NCI-H2107 treated with DMSO at 0.1 percent for 48 hours (cell line): Measurements from ENCODE around the gene DMAP1.

Experiments used
- DNase-seq: peaks from one replicate; lab custom pipeline; 2025; ENCODE audit not compliant: unreplicated experiment; lab: John Stamatoyannopoulos, UW

The DMAP1 gene

DNA sequence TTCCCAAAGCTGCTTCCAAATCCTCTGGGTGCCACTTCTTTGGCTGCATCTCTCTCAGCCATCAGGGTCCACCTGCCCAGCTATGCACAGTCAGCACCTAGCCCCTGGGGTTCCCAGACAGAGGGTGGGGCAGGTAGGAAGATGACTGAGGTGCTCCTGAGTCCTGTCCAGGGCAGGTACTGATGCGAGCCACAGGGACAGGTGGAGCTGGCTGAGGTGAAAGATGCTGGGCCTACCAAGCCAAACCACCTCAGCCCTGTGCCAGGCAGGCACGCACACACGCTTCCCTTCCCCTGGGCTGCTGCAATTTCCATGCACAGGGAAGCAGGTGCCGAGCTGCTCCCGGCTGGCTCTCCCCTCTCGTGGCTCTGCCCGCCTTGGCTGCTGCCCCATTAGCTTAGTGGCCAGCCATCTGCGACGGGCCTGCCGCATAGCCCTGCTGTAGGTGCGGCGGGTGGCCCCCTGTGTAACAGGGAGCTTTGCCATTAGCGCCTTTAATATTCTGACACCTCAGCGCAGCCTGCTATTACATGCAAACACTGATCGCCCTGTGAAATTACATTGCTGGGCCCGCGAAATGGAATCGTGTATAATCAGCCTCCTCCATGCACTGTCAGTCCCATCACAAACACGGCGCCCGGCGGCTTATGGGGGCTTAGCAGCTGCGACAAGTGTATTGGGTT, 38.9 kb downstream of the DMAP1 start:
- no peak for DNase-seq

DNA sequence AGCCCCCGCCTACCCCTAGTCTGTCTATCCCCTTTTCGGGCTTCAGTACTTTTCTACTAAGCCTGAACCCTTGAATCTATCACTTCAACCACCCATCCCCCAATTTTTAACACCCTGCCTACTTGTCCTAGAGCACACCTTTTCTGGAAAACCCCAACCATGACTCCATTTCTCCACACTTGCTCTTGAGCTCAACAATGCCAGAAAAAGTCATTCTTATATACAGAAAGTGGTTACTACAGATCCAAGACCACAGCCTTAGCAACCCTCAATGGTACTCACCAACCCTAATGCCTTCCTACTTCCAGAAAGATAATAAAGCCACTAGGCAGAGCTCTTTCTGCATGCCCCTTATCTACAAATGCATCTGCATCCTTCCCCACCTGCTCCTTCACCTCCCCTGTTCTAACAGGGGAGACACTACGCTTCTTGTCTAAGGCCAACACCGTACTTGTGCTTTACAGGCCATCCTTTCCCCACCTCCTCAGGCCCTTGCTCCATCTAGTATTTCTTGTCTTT, 41.2 kb downstream of the DMAP1 start:
- DNase-seq: no peak

DNA sequence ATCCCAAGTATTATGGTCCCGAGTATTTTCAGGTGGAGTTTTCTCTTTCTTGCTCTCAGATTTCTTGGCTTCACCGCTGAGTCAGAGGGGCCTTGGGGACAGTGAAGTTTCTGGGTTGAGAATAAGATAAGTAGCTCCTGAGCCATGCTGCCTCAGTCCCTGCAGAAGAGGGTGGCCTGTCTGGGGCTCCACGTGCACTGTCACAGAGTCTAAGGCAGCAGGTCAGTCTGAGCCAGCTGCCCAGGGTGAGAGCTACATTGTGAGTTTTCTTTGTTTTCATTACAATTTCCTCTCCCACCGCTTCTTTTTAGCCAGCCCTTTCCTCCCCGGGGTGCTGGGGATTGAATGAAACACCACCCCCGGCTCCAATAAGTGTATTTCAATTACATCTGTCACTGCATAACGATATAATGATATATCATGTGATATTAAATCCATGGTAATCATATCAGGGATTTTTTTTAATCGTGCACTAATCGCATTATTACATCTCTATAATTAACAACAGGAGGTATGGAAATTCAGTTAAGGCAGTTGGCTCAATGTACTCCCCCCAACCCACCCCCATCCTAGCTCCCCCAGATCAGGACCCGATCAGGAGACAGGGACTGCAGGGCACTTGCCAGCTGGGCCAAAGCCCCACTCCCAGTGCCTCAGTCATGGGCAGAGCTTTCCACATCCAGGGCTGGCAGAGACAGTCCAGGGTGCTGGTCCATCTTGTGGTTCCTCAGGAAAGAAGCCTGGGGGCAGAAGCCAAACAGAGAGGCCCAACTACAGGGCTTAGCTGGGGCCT, 43.7 kb downstream of the DMAP1 start:
- no peak for DNase-seq

DNA sequence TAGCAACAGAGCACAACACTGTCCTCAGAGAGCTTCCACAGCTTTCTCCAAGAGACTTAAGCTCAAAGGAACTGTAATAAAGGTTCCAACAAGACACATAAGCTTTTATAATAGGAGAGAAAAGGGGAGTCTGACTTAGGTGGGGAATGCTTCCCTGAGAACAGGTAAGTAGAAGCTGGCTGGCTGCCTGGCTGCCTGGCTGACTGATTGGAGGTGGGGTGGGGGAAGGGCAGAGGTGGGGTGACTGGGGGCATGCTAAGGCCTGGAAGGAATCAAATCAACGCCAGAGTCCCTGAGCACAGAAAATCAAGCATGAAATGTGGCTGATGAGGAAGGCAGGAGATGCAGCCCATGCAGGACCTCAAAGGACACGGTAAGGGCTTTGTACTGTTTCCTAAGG, 45.8 kb downstream of the DMAP1 start:
- no peak for DNase-seq

DNA sequence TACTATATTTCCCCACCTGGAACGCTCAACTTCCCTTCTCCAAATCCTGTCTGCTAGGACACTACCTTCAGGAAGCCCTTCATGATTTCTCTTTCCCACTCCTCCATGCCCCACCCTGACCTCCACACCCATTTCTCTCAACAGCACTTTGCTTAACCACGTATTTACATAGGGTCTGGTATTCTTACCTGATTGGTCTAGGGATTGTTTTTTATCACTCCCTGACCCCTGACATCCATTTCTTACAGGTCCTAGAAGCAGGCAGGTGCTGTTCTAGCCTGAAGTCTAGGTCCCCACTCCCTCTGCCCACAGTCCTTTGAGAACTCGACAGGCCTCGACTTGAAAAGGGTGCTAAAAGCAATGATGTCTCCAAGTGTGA, 47.5 kb downstream of the DMAP1 start:
- DNase-seq: no peak

DNA sequence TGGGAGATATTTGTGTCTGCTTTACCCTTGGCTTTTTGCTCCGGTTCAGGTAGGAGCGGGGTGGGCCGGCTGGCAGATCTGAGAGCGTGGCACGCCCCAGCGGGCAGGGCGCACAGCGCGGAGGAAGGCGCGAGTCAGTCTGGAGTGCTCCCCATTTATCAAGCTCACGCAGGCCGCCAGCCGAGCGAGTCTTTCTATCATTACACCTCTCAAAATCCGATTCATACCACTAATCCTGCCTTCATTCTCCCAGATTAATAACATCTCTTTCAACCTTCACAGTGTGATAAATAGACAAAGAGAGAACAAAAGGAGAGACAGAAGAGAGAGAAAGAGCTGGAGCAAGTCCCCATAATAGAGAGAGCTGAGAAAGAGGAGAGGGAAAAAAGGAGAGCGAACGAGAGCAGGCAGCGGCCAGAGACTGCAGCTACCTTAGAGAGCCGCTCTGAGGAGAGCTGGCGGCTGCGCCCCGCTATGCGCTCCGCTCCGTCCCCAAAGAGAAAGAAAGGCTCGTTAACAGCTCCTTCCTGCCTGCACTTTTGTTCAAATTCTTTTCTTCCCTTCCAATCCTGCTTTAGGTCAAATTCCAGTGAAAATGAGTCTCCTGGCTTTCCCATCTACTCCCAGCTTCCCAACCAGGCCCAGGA, 48.0 kb downstream of the DMAP1 start:
- DNase-seq: no peak

DNA sequence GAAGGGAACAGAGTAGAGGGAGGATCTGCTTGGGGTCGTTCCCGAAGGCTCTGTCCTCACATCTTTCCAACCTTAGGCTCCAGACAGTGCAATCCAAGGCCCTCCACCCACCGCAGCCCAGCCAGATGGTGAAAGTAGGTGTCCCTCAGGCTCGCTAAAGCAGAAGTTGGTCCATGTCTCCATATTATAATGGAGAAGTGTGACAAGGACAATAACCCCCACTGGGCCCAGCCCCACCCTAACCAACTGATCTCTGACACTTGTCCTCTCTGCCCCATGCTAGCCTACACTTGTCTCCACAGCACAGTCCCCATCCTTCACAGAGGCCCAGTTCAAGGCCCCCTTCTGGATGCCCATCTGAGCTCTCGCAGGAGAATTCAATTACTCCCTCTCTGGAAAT, 48.7 kb downstream of the DMAP1 start:
- DNase-seq: no peak

DNA sequence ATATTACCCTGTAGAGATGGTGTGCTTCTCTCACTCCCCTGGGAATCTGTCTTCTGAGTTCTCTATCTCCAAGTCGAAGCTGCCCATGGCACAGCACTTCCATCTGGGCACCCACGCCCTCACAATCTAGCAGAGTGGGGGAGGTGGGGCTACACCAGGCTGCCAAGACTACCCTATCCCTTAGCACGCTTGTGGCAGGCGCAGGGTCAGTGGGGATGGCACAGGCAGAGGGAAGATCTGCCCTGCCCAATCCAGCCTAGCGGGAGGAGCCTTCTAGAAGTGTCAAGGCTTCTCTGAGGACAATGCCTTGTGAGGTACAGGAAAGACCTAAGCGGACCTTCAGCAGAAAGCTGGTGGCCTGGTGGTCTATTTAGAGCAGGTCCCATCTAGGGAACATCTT, 49.1 kb downstream of the DMAP1 start:
- no peak for DNase-seq

DNA sequence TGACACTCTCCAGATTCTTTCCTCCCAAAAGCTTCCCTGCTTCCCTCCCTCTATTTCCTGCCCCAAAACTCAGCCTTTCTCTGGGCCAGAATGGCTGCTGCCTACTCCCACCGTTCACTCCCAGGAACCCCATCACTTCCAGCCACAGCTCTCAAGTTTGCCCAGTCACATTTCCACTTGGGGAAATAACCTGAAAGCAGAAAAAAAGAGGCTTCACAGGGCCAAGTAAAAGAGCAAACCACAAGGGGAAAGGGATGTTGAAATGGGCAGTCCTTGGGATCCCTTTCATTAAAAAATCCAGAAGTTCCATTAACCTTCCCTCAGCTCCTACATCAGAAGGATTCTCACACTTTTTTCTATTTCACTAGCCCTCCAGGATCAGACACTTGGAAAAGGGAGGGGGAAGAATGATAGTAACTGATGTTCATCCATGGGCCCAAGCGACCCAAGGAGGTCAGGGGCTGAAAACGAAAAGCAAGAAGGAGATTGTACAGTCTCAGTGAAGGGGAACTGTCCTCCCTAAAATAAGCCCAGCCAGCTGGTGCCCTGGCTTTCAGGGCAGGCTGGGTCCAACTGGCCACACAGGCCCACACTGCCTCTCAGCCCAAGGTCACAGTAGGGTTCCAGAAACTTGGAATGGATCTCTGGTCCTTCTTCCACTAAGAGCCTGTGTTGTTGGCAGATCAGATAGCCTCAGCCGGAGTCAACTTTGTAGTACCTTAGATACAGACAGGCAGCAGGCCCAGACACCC, 49.7 kb downstream of the DMAP1 start:
- no peak for DNase-seq

DNA sequence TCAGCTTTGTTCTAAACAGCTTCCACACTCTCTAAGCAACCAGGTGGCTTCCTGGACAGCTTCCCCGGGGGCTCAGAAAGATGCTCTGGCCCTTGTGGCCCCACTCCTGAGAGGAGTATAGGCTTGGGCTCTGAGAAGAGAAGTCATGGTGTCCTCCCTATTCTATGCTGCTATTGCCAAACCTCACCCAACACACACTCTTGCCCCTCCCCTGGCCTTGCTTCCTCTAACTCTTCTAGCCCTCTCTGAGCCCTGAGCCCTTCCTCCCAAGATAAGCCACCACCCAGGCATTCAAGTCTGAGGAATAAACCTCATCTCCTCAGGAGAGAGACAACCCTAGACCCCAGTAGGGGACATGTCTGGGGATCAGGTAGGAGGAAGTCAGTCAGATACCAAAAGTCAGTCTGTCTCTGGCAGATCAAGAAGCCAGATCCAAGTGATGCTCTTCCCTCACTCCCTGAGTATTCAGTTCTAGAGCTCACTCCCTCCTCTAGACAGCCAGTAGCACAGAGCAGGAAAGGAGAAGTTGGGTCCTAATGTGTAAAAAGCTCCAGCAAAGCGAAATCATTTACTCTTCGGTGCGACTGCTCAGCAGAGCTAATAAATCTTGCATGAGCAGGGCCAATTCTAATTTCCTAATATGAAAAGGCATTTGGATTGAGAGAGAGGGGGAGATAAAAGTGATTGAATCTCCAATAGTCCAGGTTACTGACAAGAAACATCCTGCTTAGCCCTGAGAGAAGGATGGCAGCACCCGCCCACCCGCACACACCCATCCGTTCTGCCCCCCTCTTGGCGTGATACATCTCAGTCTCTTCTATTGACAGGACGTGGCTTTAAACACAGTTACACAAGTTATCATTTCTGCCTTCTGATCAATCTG, 50.5 kb downstream of the DMAP1 start:
- no peak for DNase-seq

DNA sequence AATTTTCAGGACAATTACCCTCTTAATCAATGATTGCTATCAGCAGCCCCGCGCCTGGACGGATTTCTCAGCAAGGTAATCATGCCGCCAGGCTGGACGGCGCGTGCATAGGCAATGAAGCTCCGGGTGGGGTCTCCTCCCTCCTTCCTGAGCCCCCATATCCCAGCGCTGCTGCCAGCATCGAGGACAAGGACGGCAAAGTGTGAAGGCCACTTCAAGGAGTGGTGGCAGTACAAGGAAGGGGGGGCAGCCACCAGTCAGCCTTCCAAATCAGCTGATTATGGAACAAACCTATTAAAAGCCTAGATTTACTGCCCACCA, 51.1 kb downstream of the DMAP1 start:
- DNase-seq: no peak

DNA sequence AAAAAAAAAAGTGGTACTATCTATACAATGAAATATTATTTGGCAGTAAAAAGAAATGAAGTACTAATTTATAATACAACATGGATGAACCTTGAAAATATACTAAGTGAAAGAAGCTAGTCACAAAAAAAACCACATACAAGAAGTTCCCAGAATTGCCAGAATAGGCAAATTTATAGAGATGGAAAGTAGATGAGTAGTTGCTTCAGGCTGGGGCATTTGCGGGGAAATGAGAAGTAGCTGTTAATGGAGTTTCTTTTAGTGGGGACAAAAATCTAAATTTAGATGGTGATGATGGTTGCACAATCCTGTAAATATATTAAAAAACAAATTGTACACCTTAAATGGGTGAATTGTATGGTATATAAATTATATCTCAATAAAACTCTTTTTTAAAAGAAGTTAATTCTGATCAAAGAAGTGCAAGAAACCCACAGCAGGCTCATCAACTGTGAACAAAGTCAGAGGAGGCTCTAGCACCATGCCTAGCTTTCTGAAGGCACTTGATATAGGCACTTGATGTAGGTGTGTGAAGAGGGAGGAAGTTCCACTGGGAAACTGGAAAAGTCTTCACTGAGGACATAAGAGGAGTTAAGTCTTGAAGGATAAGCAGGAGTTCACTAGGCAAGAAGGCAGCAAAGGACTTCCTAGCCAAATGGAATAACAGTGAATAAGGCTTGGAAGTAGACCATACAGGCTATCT, 52.5 kb downstream of the DMAP1 start:
- no peak for DNase-seq

DNA sequence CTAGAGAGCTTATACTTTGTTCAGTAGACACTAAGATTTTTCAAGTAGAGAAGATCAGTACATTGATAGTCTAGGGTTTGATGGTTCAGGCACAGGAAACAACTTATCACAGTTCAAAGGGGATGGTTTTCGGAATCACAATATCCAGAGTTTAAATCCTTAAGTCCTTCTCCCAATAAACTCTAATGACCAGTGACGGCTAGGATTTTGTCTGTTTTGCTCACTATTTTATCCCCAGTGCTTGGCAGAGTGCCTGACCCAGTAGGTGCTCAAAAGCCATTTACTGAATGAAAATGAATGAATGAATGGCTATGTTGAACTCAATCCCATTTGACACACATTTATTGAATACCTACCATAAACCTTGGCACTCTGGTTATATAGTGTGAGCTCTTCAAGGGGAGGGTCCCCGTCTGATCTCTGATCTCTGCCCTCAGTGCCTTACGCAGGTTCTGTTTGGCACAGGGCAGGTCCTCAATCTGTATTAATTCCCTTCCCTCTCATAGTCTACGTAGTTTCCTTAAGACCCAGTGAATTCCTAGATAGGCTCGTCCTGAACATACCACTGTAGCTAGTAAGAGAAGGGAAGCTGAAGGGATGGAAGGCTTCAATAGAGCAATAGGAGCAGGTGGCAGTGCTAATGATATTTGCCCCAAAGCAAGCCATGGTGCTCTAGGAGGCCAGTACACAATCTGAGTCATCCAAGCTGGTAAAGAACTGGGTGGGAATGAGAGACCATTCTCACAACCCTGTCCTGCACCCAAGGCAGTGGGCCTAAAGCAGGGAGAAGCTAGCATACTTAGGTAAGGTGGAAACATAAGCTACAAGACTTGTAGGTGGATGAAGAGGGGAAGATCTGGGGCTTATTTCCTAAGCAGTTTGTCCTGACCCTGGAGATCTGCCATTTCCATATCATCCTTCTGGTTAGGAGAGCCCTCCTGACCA, 53.4 kb downstream of the DMAP1 start:
- DNase-seq: no peak

DNA sequence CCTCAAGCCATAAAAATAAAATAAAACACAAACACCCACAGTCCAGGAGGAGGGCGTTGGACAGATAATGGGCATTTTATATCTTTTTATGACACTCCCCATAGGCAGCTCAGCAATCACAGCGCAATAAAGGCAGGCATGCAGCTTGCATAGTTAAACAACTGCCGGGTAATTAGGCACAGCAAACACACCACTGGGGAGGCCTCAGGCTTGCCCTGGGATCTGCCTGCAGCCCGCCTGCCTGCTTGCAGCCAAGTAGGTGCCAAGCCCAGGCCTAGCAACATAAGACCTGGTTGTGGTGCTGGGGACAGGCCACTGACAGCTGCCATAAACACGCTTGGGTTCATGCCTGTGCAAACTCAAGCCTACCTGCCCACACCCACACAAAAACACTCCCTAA, 54.2 kb downstream of the DMAP1 start:
- no peak for DNase-seq

DNA sequence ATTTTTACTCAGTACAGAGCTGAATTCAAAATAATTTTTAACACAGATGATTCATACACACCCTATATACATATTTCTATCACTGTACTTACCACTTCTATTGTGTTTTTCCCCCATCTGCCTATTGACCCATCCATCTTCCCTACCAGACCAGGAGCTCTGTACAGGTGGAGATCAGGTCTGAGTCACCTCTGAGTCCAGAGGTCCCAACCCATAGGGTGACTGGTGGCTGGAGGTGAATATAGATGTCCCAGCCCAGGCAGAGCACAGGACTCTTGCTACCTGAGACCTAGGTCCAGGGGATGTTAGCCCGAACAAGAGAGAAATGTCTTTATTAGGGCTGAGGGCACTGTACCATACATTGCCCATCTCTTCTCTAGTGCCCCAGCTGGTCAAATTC, 54.8 kb downstream of the DMAP1 start:
- no peak for DNase-seq
